Hepatocyte (in vitro differentiated cells): ENCODE measurements around the gene CT83. TPM values are rescaled to one million over a fixed set of nuclear protein-coding genes. Genes with fewer than 3 reads are reported as not detected.

Experiments used
- DNase-seq: peaks from one replicate; pipeline ENCODE4 v3.0.0-alpha.2; 2016; ENCODE audit warnings: low spot score
- H2AFZ ChIP-seq: fragments of 200-600 bp; sonication (generic); 2 replicates; pipeline ENCODE4 v1.6.0; 2016; ENCODE audit warnings: antibody characterized with exemption, mild to moderate bottlenecking
- H3K27ac ChIP-seq: fragments of 200-600 bp; sonication (generic); 2 replicates; pipeline ENCODE4 v1.5.1; 2016; ENCODE audit warnings: mild to moderate bottlenecking
- H3K27me3 ChIP-seq: fragments of 200-600 bp; sonication (generic); 2 replicates; pipeline ENCODE4 v1.6.1; 2016
- H3K36me3 ChIP-seq: fragments of 200-600 bp; sonication (generic); replicated peaks from 2 replicates; pipeline ENCODE4 v1.5.1; 2016; ENCODE audit warnings: low read depth; ENCODE audit not compliant: insufficient read depth
- H3K4me1 ChIP-seq: fragments of 200-600 bp; sonication (generic); 2 replicates; pipeline ENCODE4 v1.5.1; 2016; ENCODE audit warnings: mild to moderate bottlenecking, moderate library complexity; ENCODE audit not compliant: insufficient read depth
- H3K4me2 ChIP-seq: fragments of 200-600 bp; sonication (generic); 2 replicates; pipeline ENCODE4 v1.6.0; 2016
- H3K4me3 ChIP-seq: fragments of 200-600 bp; sonication (generic); 2 replicates; pipeline ENCODE4 v1.5.1; 2016; ENCODE audit warnings: mild to moderate bottlenecking
- H3K79me2 ChIP-seq: fragments of 200-600 bp; sonication (generic); 2 replicates; pipeline ENCODE4 v1.6.0; 2017; ENCODE audit warnings: mild to moderate bottlenecking
- H3K9me2 ChIP-seq: fragments of 200-600 bp; sonication (generic); replicated peaks from 2 replicates; pipeline ENCODE4 v1.6.0; 2017; ENCODE audit warnings: mild to moderate bottlenecking; ENCODE audit not compliant: insufficient read depth
- H3K9me3 ChIP-seq: fragments of 200-600 bp; sonication (generic); 2 replicates; pipeline ENCODE4 v1.5.1; 2016; ENCODE audit warnings: low read depth, mild to moderate bottlenecking
- H4K20me1 ChIP-seq: fragments of 200-600 bp; sonication (generic); 2 replicates; pipeline ENCODE4 v1.6.0; 2016; ENCODE audit warnings: mild to moderate bottlenecking; ENCODE audit not compliant: insufficient read depth, poor library complexity, severe bottlenecking
- EZH2 ChIP-seq: fragments of 200-600 bp; sonication (generic); IDR thresholded peaks from 2 replicates; pipeline ENCODE4 v1.6.1; 2016; ENCODE audit warnings: antibody characterized with exemption, mild to moderate bottlenecking, borderline replicate concordance
- EZH2phosphoT487 ChIP-seq: fragments of 200-600 bp; sonication (generic); IDR thresholded peaks from one replicate; pipeline ENCODE4 v1.6.1; 2018; ENCODE audit warnings: antibody characterized with exemption, mild to moderate bottlenecking, low read depth, moderate library complexity; ENCODE audit not compliant: unreplicated experiment, severe bottlenecking
- WGBS: methylation state at CpG from one replicate; pipeline ENCODE4 v1.1.6; 2016; ENCODE audit warnings: low lambda C conversion rate; ENCODE audit errors: missing lambda C conversion rate; 5-methylcytosine and 5-hydroxymethylcytosine counted together
- polyA plus RNA-seq: library from polyadenylated mRNA; unstranded; fragments of >200 nt; fragmentation: Nextera tagmentation; extraction: Ambion mirVana; gene quantifications from 2 replicates; pipeline ENCODE4 v1.2.1, GENCODE V29; 2016
- total RNA-seq: library from RNA; depleted of rRNA; stranded (reverse); fragments of >200 nt; gene quantifications from 2 replicates; pipeline ENCODE4 v1.2.3, GENCODE V29; 2014
- TF ChIP-seq, protein P1 (sequence below): fragments of 200-600 bp; sonication (generic); IDR thresholded peaks from 2 replicates; pipeline ENCODE4 v1.5.1; 2016; ENCODE audit warnings: antibody characterized with exemption, mild to moderate bottlenecking; ENCODE audit not compliant: poor library complexity

The CT83 gene, protein sequence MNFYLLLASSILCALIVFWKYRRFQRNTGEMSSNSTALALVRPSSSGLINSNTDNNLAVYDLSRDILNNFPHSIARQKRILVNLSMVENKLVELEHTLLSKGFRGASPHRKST
- total RNA-seq, result not detected in 2 replicates
- polyA plus RNA-seq, result not detected in 2 replicates

DNA sequence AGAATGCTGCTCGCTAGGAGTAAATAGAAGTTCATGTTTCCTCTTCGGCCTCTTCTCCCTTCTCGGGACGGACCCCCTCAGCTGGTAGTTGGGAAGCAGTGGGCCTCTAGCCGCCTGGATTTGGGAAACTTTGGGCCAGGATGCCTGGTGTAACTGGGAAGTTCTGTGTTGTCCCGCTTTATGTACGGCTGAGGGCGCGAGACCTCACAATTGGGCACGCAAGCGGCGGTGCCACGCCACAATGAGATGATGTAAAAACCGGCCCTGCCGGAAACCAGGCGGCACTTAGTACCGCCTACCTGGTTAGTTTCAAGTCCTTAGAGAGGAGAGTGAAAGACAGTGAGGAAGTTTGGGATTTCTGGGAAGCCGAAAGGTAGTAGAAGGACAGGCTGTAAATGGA, at the start of gene CT83:
Gene CT83, minus strand, starts transcription at position 155 of the 400 bp plus-strand sequence. Its CDS starts 120 bp downstream, at position 35.
- Histone ChIP-seq H3K9me3 (no peaks in the 10 kb centered on the region), H2AFZ (no peak within 1 kb of the TSS), H3K36me3 (no peaks in the 10 kb centered on the region), H3K9me2 (no peaks in the 10 kb centered on the region), H3K27me3 (no peaks in the 10 kb centered on the region), H3K4me2 (no peak within 1 kb of the TSS), H3K4me1 (no peaks in the 10 kb centered on the region), H4K20me1 (no peaks in the 10 kb centered on the region), H3K4me3 (no peak within 1 kb of the TSS), H3K79me2 (no peaks in the 10 kb centered on the region), H3K27ac (no peak within 1 kb of the TSS)
- DNase-seq, result no peak
- TF ChIP-seq EZH2 (no peak), EZH2phosphoT487 (no peak)
- TF ChIP-seq, protein P1, sequence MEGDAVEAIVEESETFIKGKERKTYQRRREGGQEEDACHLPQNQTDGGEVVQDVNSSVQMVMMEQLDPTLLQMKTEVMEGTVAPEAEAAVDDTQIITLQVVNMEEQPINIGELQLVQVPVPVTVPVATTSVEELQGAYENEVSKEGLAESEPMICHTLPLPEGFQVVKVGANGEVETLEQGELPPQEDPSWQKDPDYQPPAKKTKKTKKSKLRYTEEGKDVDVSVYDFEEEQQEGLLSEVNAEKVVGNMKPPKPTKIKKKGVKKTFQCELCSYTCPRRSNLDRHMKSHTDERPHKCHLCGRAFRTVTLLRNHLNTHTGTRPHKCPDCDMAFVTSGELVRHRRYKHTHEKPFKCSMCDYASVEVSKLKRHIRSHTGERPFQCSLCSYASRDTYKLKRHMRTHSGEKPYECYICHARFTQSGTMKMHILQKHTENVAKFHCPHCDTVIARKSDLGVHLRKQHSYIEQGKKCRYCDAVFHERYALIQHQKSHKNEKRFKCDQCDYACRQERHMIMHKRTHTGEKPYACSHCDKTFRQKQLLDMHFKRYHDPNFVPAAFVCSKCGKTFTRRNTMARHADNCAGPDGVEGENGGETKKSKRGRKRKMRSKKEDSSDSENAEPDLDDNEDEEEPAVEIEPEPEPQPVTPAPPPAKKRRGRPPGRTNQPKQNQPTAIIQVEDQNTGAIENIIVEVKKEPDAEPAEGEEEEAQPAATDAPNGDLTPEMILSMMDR, result no peak
- WGBS, result 84% methylated on average over 18 of the region's 18 CpGs

DNA sequence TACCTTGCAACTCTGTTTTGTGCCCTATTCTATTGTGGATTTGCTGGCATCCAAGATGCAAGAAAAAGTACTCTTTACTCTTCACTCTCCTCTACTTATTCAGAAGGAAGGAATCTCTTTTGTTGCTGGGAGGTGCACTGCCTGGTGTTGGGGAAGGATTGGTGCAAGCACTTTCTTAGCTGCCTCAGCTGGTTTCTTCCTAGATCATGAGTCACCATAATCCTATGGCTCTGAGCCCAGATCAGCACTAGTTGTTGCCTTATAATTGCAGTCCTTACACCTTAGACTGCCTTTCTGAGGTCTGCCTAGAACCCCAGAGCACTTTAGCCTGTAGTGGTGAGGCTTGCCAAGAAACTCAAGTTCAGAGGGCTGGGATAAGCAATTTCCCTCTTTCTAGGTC, 37.0 kb upstream of the CT83 start:
- Histone ChIP-seq H4K20me1 (no peaks in the 10 kb centered on the region), H3K9me3 (no peaks in the 10 kb centered on the region), H3K27ac (no peak overlapping the region), H3K9me2 (no peaks in the 10 kb centered on the region), H3K4me3 (no peak overlapping the region), H2AFZ (no peak overlapping the region), H3K36me3 (no peaks in the 10 kb centered on the region), H3K4me1 (no peaks in the 10 kb centered on the region), H3K27me3 (no peaks in the 10 kb centered on the region), H3K4me2 (no peak overlapping the region), H3K79me2 (no peaks in the 10 kb centered on the region)
- TF ChIP-seq, protein P1, result no peak
- TF ChIP-seq EZH2phosphoT487 (no peak), EZH2 (no peak)
- DNase-seq, result no peak

DNA sequence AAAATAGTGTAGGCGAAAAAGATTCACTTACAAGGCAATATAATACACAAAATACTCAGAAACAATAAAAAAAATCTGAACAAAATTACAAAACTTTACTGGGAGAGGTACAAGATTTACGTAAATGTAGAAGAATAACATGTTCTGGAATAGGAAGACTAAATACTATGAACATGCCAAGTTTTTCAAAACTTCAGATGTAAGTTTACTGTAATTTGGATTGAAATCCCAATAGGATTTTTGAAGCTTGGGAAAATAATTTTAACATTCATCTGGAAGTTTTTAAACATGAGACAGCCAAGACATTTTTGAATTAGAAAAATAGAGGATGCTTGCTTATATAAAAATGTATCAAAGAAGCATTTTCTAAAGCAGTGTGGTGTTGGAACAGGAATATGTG, 30.5 kb upstream of the CT83 start:
- WGBS, result 75% methylated on average over 2 of the region's 2 CpGs
- no peak for DNase-seq

DNA sequence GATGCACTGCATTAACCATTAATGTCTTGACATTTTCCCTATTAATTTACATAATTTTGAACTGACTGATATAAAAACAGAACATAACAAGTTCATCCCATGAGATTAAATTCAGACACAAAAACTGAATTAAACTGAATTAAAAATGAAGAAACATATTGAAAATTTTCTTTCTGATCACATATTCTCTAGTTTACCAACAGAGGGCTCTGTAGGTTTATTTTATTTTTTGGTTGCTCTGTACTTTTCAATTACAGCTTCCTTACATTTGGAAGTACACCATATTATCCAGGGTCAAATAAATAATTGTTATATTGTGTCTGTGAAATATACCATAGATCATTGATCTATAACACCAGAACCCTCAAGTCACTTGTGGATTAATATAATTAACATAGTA, 27.3 kb upstream of the CT83 start:
- H3K36me3 ChIP-seq, result no peaks in the 10 kb centered on the region
- H3K27ac ChIP-seq, result no peak overlapping the region
- no peaks in the 10 kb centered on the region for H4K20me1 ChIP-seq
- no peak for TF ChIP-seq EZH2phosphoT487
- TF ChIP-seq, protein P1, result peak; percentile 50
- no peak for TF ChIP-seq EZH2
- no peak for DNase-seq
- H3K79me2 ChIP-seq, result no peaks in the 10 kb centered on the region
- H3K4me3 ChIP-seq, result no peak overlapping the region
- H3K9me3 ChIP-seq, result no peaks in the 10 kb centered on the region
- H2AFZ ChIP-seq, result no peak overlapping the region
- no peaks in the 10 kb centered on the region for H3K27me3 ChIP-seq
- no peaks in the 10 kb centered on the region for H3K9me2 ChIP-seq
- H3K4me2 ChIP-seq, result no peak overlapping the region
- no peaks in the 10 kb centered on the region for H3K4me1 ChIP-seq

More for the DNA sequence above, 30.5 kb upstream of the CT83 start:
- Histone ChIP-seq H3K79me2 (no peaks in the 10 kb centered on the region), H2AFZ (no peak overlapping the region), H3K27ac (no peak overlapping the region), H3K27me3 (no peaks in the 10 kb centered on the region), H3K4me1 (no peaks in the 10 kb centered on the region), H3K36me3 (no peaks in the 10 kb centered on the region), H3K9me3 (no peaks in the 10 kb centered on the region), H4K20me1 (no peaks in the 10 kb centered on the region), H3K4me3 (no peak overlapping the region), H3K4me2 (no peak overlapping the region), H3K9me2 (no peaks in the 10 kb centered on the region)
- TF ChIP-seq EZH2, result no peak
